OCI-LY3 (cell line): Measurements from ENCODE around the gene PTPRD.

ENCODE experiments used
- H2AFZ ChIP-seq: fragments of 200-600, 300-600 bp; shearing (Covaris generic); 2 replicates; pipeline ENCODE4 v1.6.0; 2014; ENCODE audit warnings: antibody characterized with exemption, low read depth, low read length
- H3K27ac ChIP-seq: fragments of 200-600, 300-600 bp; sonication (generic); 2 replicates; pipeline ENCODE4 v1.5.1; 2014; ENCODE audit warnings: mild to moderate bottlenecking, low read length, moderate library complexity, mixed read lengths
- H3K27me3 ChIP-seq: fragments of 200-600, 300-600 bp; sonication (generic); 2 replicates; pipeline ENCODE4 v1.6.1; 2014; ENCODE audit warnings: low read depth, low read length, mixed read lengths
- H3K36me3 ChIP-seq: fragments of 200-600, 300-600 bp; sonication (generic); replicated peaks from 2 replicates; pipeline ENCODE3; 2014; ENCODE audit warnings: low read depth, low read length, mixed read lengths
- H3K4me1 ChIP-seq: fragments of 300-600, 200-600 bp; sonication (generic); 2 replicates; pipeline ENCODE4 v1.6.1; 2014; ENCODE audit warnings: low read length, mixed read lengths
- H3K4me2 ChIP-seq: fragments of 200-600, 300-600 bp; sonication (generic); 2 replicates; pipeline ENCODE4 v1.6.1; 2014; ENCODE audit warnings: low read length, mixed read lengths
- H3K4me3 ChIP-seq: fragments of 300-600, 200-600 bp; sonication (generic); 2 replicates; pipeline ENCODE4 v1.5.1; 2014; ENCODE audit warnings: antibody characterized with exemption, mild to moderate bottlenecking, low read length, moderate library complexity
- H3K79me2 ChIP-seq: fragments of 300-600, 200-600 bp; shearing (Covaris generic); 2 replicates; pipeline ENCODE4 v1.6.1; 2014; ENCODE audit warnings: mild to moderate bottlenecking, low read length, mixed read lengths
- H3K9ac ChIP-seq: fragments of 300-600, 200-600 bp; shearing (Covaris generic); 2 replicates; pipeline ENCODE4 v1.6.0; 2014; ENCODE audit warnings: mild to moderate bottlenecking, low read length, moderate library complexity
- H3K9me3 ChIP-seq: fragments of 200-600, 300-600 bp; shearing (Covaris generic); 2 replicates; pipeline ENCODE4 v1.6.1; 2014; ENCODE audit warnings: low read length, mixed read lengths; ENCODE audit not compliant: insufficient read depth
- H4K20me1 ChIP-seq: fragments of 200-600, 300-600 bp; sonication (generic); 2 replicates; pipeline ENCODE4 v1.6.1; 2016; ENCODE audit warnings: low read length, mixed read lengths; ENCODE audit not compliant: insufficient read depth
- CTCF ChIP-seq: fragments of 200-600, 300-600 bp; sonication (generic); IDR thresholded peaks from 2 replicates; pipeline ENCODE4 v1.5.1; 2014; ENCODE audit warnings: antibody characterized with exemption, low read length, low read depth
- EZH2phosphoT487 ChIP-seq: fragments of 200-600 bp; shearing (Covaris generic); IDR thresholded peaks from 2 replicates; pipeline ENCODE4 v1.6.1; 2018; ENCODE audit warnings: antibody characterized with exemption, mixed run types, low read depth

The PTPRD gene

DNA sequence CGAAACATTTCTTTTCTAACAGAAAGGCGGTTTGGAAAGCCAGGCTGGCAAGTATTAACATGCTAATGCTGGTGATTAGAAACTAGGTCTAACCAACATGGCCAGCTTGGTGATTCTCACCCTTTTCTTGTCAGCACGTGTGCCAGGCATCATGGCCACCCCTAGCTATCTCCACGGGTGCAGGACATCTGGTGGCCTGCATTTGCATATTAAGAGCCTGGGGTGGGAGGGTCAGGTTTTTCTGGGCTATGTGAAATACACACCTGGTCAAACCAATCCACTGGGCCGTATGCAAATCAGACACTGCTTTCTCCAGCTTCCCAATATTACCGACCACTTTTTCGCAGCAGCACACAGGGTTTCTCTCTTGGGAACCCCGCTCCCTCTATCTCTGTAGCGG, 612.1 kb downstream of the PTPRD start:
- no peaks in the 10 kb centered on the region for H3K27me3 ChIP-seq
- peaks cover 8% of the 10 kb centered on the region for H3K4me1 ChIP-seq
- no peak overlapping the region for H2AFZ ChIP-seq
- no peaks in the 10 kb centered on the region for H3K36me3 ChIP-seq
- H4K20me1 ChIP-seq, result no peaks in the 10 kb centered on the region
- H3K9me3 ChIP-seq, result no peaks in the 10 kb centered on the region
- no peaks in the 10 kb centered on the region for H3K79me2 ChIP-seq
- H3K27ac ChIP-seq, result no peak overlapping the region
- TF ChIP-seq EZH2phosphoT487 (no peak), CTCF (no peak)
- no peak overlapping the region for H3K4me3 ChIP-seq
- H3K9ac ChIP-seq, result no peak overlapping the region
- no peak overlapping the region for H3K4me2 ChIP-seq

GRCh38 chr9:9998491-9999287, 614.1 kb downstream of the PTPRD start:
- Histone ChIP-seq H3K79me2 (no peaks in the 10 kb centered on the region), H3K4me1 (peaks cover 8% of the 10 kb centered on the region), H3K9ac (no peak overlapping the region), H3K27me3 (no peaks in the 10 kb centered on the region), H2AFZ (no peak overlapping the region), H3K4me3 (no peak overlapping the region), H4K20me1 (no peaks in the 10 kb centered on the region), H3K36me3 (no peaks in the 10 kb centered on the region), H3K9me3 (no peaks in the 10 kb centered on the region), H3K27ac (no peak overlapping the region), H3K4me2 (peak overlapping the region; percentile 17; the same call in 1 of the 2 replicates)
- no peak for TF ChIP-seq EZH2phosphoT487
- TF ChIP-seq CTCF, result no peak

DNA sequence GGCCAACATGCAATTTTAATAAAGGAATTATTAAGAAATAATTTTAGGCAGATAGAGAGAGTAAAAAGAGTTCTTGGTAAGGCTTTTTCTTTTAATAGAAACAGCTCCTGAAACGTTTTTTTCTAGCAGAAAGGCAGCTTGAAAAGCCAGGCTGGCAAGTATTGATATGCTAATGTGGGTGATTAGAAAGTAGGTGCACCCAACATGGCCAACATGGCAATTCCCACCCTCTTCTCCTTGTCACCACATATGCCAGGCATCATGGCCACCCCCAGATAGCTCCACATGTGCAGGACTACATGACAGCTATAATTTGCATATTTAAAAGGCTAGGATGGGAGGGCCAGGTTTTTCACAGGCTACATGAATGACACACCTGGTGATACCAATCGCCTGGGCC, 615.2 kb downstream of the PTPRD start:
- no peaks in the 10 kb centered on the region for H4K20me1 ChIP-seq
- no peak overlapping the region for H3K4me2 ChIP-seq
- TF ChIP-seq CTCF (no peak), EZH2phosphoT487 (no peak)
- H3K4me1 ChIP-seq, result peaks cover 8% of the 10 kb centered on the region
- H3K79me2 ChIP-seq, result no peaks in the 10 kb centered on the region
- no peak overlapping the region for H3K4me3 ChIP-seq
- no peaks in the 10 kb centered on the region for H3K9me3 ChIP-seq
- no peak overlapping the region for H3K27ac ChIP-seq
- H3K27me3 ChIP-seq, result no peaks in the 10 kb centered on the region
- H2AFZ ChIP-seq, result no peak overlapping the region
- no peaks in the 10 kb centered on the region for H3K36me3 ChIP-seq
- H3K9ac ChIP-seq, result no peak overlapping the region

- Histone ChIP-seq H2AFZ (no peak overlapping the region), H3K36me3 (no peaks in the 10 kb centered on the region), H3K4me1 (peaks cover 8% of the 10 kb centered on the region), H3K4me3 (no peak overlapping the region), H3K9ac (no peak overlapping the region), H3K27me3 (no peaks in the 10 kb centered on the region), H3K4me2 (no peak overlapping the region), H3K27ac (no peak overlapping the region), H3K9me3 (no peaks in the 10 kb centered on the region), H4K20me1 (no peaks in the 10 kb centered on the region), H3K79me2 (no peaks in the 10 kb centered on the region)
- TF ChIP-seq EZH2phosphoT487 (no peak), CTCF (no peak)
Measured at GRCh38 chr9:9996259-9996658, 616.5 kb downstream of the PTPRD start.
